NCI-H1436 (cell line): Measurements from ENCODE around the gene KDM4B.
"Not testable (repeated sequence)": the region's sequence is repeated elsewhere in the genome, so short reads cannot be mapped to it uniquely, and the experiment has no call there.

Experiments
- DNase-seq: peaks from one replicate; lab custom pipeline; 2025; lab: John Stamatoyannopoulos, UW

The KDM4B gene

GRCh38 chr19:4967738-4968461, 1.0 kb upstream of the KDM4B start:
- no peak for DNase-seq

- DNase-seq: no peak
These were observed 419 bp downstream of the KDM4B start for GRCh38 chr19:4969292-4969771.

GRCh38 chr19:4969772-4970531, 1.0 kb downstream of the KDM4B start:
- DNase-seq: no peak

GRCh38 chr19:4970558-4971423, 1.9 kb downstream of the KDM4B start:
- no peak for DNase-seq

GRCh38 chr19:4971424-4971793, 2.5 kb downstream of the KDM4B start:
- no peak for DNase-seq

- DNase-seq: no peak
These were observed 3.0 kb downstream of the KDM4B start for GRCh38 chr19:4971816-4972495.

- no peak for DNase-seq
These were observed 3.8 kb downstream of the KDM4B start for GRCh38 chr19:4972509-4973230.

GRCh38 chr19:4974880-4975469, 6.1 kb downstream of the KDM4B start:
- DNase-seq: no peak

- not testable (repeated sequence) for DNase-seq
These were observed 6.7 kb downstream of the KDM4B start for GRCh38 chr19:4975601-4976000.

GRCh38 chr19:4976401-4977298, 7.7 kb downstream of the KDM4B start:
- no peak for DNase-seq

GRCh38 chr19:4977299-4978174, 8.6 kb downstream of the KDM4B start:
- DNase-seq: no peak

GRCh38 chr19:4979211-4979807, 10.4 kb downstream of the KDM4B start:
- DNase-seq: no peak

- no peak for DNase-seq
These were observed 11.2 kb downstream of the KDM4B start for GRCh38 chr19:4980067-4980466.

- DNase-seq: peak; percentile 65
These were observed 12.1 kb downstream of the KDM4B start for GRCh38 chr19:4980838-4981680.

GRCh38 chr19:4981681-4981958, 12.7 kb downstream of the KDM4B start:
- DNase-seq: no peak

- no peak for DNase-seq
These were observed 14.6 kb downstream of the KDM4B start for GRCh38 chr19:4983346-4984105.

GRCh38 chr19:4984106-4984380, 15.1 kb downstream of the KDM4B start:
- no peak for DNase-seq
